Neural progenitor cell (in vitro differentiated cells): ENCODE measurements around the gene TNN.

Experiments
- CTCF ChIP-seq: fragments of 200-600 bp; sonication (generic); IDR thresholded peaks from 2 replicates; pipeline ENCODE4 v1.5.1; 2017; ENCODE audit warnings: antibody characterized with exemption, mild to moderate bottlenecking
- EZH2 ChIP-seq: fragments of 200-600 bp; sonication (generic); IDR thresholded peaks from 2 replicates; pipeline ENCODE4 v1.6.1; 2017; ENCODE audit warnings: antibody characterized with exemption, mild to moderate bottlenecking, moderate library complexity
- EZH2phosphoT487 ChIP-seq: fragments of 200-600 bp; sonication (generic); IDR thresholded peaks from 2 replicates; pipeline ENCODE4 v1.6.1; 2017; ENCODE audit warnings: antibody characterized with exemption

- TF ChIP-seq EZH2phosphoT487 (no peak), EZH2 (no peak), CTCF (no peak)
Observed at GRCh38 chr1:175197531-175197930, 129.9 kb downstream of the TNN start.
